GM23248 (cell line): ENCODE results near the gene MAT2A.

ENCODE experiments used
- EZH2 ChIP-seq: fragments of 200-600 bp; sonication (generic); IDR thresholded peaks from 2 replicates; pipeline ENCODE4 v1.6.1; 2018; ENCODE audit warnings: antibody characterized with exemption, mild to moderate bottlenecking; ENCODE audit not compliant: insufficient read depth, poor library complexity, severe bottlenecking
- EZH2phosphoT487 ChIP-seq: fragments of 200-600 bp; sonication (generic); IDR thresholded peaks from 2 replicates; pipeline ENCODE4 v1.6.1; 2018; ENCODE audit warnings: antibody characterized with exemption, moderate library complexity, mild to moderate bottlenecking, low read depth; ENCODE audit not compliant: insufficient read depth

DNA sequence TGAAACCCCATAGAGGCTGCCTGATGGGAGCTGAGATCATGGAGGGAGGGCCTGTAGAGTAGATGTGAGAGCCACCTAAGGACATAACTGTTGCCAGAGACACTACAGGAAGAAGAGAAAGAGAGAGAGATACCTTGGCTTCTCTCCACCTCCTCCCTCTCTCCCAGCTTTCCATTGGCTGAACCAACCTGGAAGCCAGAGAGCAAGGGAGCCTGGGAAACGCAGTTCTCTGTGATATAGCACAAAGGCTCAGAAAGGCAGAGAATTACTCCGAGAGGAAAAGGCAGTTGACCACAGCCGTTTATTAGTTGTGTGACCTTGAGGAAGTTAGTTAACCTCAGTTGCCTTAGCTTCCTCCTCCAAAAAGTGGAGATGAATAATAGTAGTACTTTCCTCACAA lies 37.7 kb upstream of the MAT2A start:
- TF ChIP-seq EZH2phosphoT487 (no peak), EZH2 (no peak)
